Hepatocyte (in vitro differentiated cells): ENCODE results near the gene OXSM. TPM values are rescaled to one million over a fixed set of nuclear protein-coding genes. Genes with fewer than 3 reads are reported as not detected.

Source experiments
- DNase-seq: peaks from one replicate; pipeline ENCODE4 v3.0.0-alpha.2; 2016; ENCODE audit warnings: low spot score
- H2AFZ ChIP-seq: fragments of 200-600 bp; sonication (generic); 2 replicates; pipeline ENCODE4 v1.6.0; 2016; ENCODE audit warnings: antibody characterized with exemption, mild to moderate bottlenecking
- H3K27ac ChIP-seq: fragments of 200-600 bp; sonication (generic); 2 replicates; pipeline ENCODE4 v1.5.1; 2016; ENCODE audit warnings: mild to moderate bottlenecking
- H3K27me3 ChIP-seq: fragments of 200-600 bp; sonication (generic); 2 replicates; pipeline ENCODE4 v1.6.1; 2016
- H3K36me3 ChIP-seq: fragments of 200-600 bp; sonication (generic); replicated peaks from 2 replicates; pipeline ENCODE4 v1.5.1; 2016; ENCODE audit warnings: low read depth; ENCODE audit not compliant: insufficient read depth
- H3K4me1 ChIP-seq: fragments of 200-600 bp; sonication (generic); 2 replicates; pipeline ENCODE4 v1.5.1; 2016; ENCODE audit warnings: mild to moderate bottlenecking, moderate library complexity; ENCODE audit not compliant: insufficient read depth
- H3K4me2 ChIP-seq: fragments of 200-600 bp; sonication (generic); 2 replicates; pipeline ENCODE4 v1.6.0; 2016
- H3K4me3 ChIP-seq: fragments of 200-600 bp; sonication (generic); 2 replicates; pipeline ENCODE4 v1.5.1; 2016; ENCODE audit warnings: mild to moderate bottlenecking
- H3K79me2 ChIP-seq: fragments of 200-600 bp; sonication (generic); 2 replicates; pipeline ENCODE4 v1.6.0; 2017; ENCODE audit warnings: mild to moderate bottlenecking
- H3K9me2 ChIP-seq: fragments of 200-600 bp; sonication (generic); replicated peaks from 2 replicates; pipeline ENCODE4 v1.6.0; 2017; ENCODE audit warnings: mild to moderate bottlenecking; ENCODE audit not compliant: insufficient read depth
- H3K9me3 ChIP-seq: fragments of 200-600 bp; sonication (generic); 2 replicates; pipeline ENCODE4 v1.5.1; 2016; ENCODE audit warnings: low read depth, mild to moderate bottlenecking
- H4K20me1 ChIP-seq: fragments of 200-600 bp; sonication (generic); 2 replicates; pipeline ENCODE4 v1.6.0; 2016; ENCODE audit warnings: mild to moderate bottlenecking; ENCODE audit not compliant: insufficient read depth, poor library complexity, severe bottlenecking
- EZH2 ChIP-seq: fragments of 200-600 bp; sonication (generic); IDR thresholded peaks from 2 replicates; pipeline ENCODE4 v1.6.1; 2016; ENCODE audit warnings: antibody characterized with exemption, mild to moderate bottlenecking, borderline replicate concordance
- EZH2phosphoT487 ChIP-seq: fragments of 200-600 bp; sonication (generic); IDR thresholded peaks from one replicate; pipeline ENCODE4 v1.6.1; 2018; ENCODE audit warnings: antibody characterized with exemption, mild to moderate bottlenecking, low read depth, moderate library complexity; ENCODE audit not compliant: unreplicated experiment, severe bottlenecking
- WGBS: methylation state at CpG from one replicate; pipeline ENCODE4 v1.1.6; 2016; ENCODE audit warnings: low lambda C conversion rate; ENCODE audit errors: missing lambda C conversion rate; 5-methylcytosine and 5-hydroxymethylcytosine counted together
- polyA plus RNA-seq: library from polyadenylated mRNA; unstranded; fragments of >200 nt; fragmentation: Nextera tagmentation; extraction: Ambion mirVana; gene quantifications from 2 replicates; pipeline ENCODE4 v1.2.1, GENCODE V29; 2016
- total RNA-seq: library from RNA; depleted of rRNA; stranded (reverse); fragments of >200 nt; gene quantifications from 2 replicates; pipeline ENCODE4 v1.2.3, GENCODE V29; 2014
- TF ChIP-seq, protein P1 (sequence below): fragments of 200-600 bp; sonication (generic); IDR thresholded peaks from 2 replicates; pipeline ENCODE4 v1.5.1; 2016; ENCODE audit warnings: antibody characterized with exemption, mild to moderate bottlenecking; ENCODE audit not compliant: poor library complexity

OXSM gene
- total and polyA plus RNA-seq, 2 experiments from 2014 or later = 6.5 to 8.8 TPM

DNA sequence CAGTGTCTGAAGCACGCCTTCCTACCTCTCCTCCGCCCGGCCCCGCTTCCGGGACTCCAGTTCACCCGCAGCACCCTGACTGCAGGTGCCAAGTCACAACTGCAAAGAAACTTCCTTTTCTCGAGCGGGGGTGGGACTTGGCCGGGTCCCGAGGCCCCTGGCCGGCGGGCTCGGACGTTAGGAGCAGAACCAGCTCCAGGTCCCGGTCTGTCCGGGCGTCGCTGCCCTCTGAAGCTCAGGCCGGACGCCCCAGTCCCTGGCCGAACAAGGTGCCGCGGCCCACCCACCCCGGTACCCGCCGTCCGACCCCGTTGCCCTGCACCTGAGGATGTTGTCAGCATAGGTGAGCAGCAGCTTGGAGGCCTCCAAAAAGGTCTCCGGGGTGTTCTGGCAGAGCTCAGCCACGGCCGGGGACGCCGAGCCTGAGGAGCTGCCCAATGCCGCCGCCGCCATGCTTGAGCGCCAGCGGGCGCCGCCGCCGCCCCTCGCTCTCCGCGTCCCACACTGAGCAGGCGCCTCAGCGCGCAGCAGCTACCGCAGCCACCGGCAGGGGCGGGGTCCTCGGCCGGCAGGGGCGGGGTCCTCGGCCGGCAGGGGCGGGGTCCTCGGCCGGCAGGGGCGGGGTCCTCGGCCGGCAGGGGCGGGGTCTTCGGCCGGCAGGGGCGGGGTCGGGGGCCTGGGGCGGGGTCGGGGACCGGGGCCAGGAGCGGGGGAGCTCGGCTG, 6.8 kb upstream of the OXSM start, which contains the start of gene NGLY1:
NGLY1 (minus strand) TSS at position 506 of the 723 bp plus-strand sequence; CDS start at position 453, 53 bp downstream.
- DNase-seq = peak; percentile 93
- peak within 1 kb of the TSS; percentile 86 for H3K4me2 ChIP-seq
- H3K4me1 ChIP-seq = peaks cover 23% of the 10 kb centered on the region
- no peaks in the 10 kb centered on the region for H3K27me3 ChIP-seq
- H3K27ac ChIP-seq = peak within 1 kb of the TSS; percentile 89
- 1% methylated on average over 44 of the region's 72 CpGs for WGBS
- H4K20me1 ChIP-seq = peaks cover 6% of the 10 kb centered on the region
- TF ChIP-seq EZH2phosphoT487 = no peak
- TF ChIP-seq EZH2 = no peak
- TF ChIP-seq, protein P1, sequence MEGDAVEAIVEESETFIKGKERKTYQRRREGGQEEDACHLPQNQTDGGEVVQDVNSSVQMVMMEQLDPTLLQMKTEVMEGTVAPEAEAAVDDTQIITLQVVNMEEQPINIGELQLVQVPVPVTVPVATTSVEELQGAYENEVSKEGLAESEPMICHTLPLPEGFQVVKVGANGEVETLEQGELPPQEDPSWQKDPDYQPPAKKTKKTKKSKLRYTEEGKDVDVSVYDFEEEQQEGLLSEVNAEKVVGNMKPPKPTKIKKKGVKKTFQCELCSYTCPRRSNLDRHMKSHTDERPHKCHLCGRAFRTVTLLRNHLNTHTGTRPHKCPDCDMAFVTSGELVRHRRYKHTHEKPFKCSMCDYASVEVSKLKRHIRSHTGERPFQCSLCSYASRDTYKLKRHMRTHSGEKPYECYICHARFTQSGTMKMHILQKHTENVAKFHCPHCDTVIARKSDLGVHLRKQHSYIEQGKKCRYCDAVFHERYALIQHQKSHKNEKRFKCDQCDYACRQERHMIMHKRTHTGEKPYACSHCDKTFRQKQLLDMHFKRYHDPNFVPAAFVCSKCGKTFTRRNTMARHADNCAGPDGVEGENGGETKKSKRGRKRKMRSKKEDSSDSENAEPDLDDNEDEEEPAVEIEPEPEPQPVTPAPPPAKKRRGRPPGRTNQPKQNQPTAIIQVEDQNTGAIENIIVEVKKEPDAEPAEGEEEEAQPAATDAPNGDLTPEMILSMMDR = no peak
- H2AFZ ChIP-seq = peak within 1 kb of the TSS; percentile 100
- peaks cover 36% of the 10 kb centered on the region for H3K79me2 ChIP-seq
- no peaks in the 10 kb centered on the region for H3K9me3 ChIP-seq
- no peaks in the 10 kb centered on the region for H3K36me3 ChIP-seq
- H3K4me3 ChIP-seq = peak within 1 kb of the TSS; percentile 100
- no peaks in the 10 kb centered on the region for H3K9me2 ChIP-seq

DNA sequence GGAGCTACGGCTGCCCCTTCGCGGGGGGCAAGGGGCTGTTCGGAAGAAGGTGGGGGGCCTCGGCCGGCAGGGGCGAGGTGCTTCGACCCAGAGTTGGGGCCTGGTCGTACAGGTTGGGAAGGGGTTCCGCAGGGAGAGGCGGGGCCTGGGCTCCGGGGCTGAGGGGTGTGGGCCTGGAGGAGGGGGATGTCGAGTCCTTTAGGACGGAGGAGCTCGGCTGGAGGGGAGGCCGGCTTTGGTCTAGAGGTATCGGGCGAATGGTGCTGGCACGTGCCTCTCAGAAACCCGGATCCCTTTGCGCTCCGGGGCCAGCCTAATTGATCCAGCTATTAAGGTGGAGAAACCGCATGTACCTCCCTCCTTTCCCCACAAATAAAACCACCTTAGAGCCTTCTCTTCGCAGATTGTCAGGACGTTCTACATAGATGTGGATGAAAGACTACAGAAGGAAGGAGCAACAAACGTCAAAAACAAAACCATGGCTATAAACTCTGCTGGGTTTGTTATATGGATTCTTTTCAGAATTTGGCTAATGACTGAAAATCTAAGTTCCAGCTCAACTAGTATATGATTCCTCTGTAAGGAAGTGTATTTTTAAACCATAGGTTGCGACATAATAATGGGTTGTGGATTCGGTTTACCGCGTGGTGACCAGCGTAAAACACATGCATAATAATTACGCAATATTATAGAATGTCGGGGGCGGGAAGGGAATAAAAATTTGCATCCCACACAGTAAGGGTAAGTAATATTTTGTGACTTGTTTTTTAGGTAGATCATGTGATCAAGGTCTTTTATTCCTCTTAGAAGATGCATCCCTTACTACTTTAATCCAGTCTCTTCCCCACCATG, 6.0 kb upstream of the OXSM start:
- peak overlapping the region; percentile 85 for H3K4me3 ChIP-seq
- peak overlapping the region; percentile 100 for H2AFZ ChIP-seq
- peaks cover 36% of the 10 kb centered on the region for H3K79me2 ChIP-seq
- H3K27me3 ChIP-seq = no peaks in the 10 kb centered on the region
- H3K9me3 ChIP-seq = no peaks in the 10 kb centered on the region
- H4K20me1 ChIP-seq = peaks cover 6% of the 10 kb centered on the region
- peaks cover 27% of the 10 kb centered on the region for H3K4me1 ChIP-seq
- WGBS = 40% methylated on average over 20 of the region's 34 CpGs
- no peaks in the 10 kb centered on the region for H3K9me2 ChIP-seq
- no peaks in the 10 kb centered on the region for H3K36me3 ChIP-seq
- peak; percentile 60 for DNase-seq
- peak overlapping the region; percentile 69 for H3K27ac ChIP-seq
- H3K4me2 ChIP-seq = peak overlapping the region; percentile 78
- TF ChIP-seq EZH2 (no peak), EZH2phosphoT487 (no peak)
- TF ChIP-seq, protein P1 = no peak

DNA sequence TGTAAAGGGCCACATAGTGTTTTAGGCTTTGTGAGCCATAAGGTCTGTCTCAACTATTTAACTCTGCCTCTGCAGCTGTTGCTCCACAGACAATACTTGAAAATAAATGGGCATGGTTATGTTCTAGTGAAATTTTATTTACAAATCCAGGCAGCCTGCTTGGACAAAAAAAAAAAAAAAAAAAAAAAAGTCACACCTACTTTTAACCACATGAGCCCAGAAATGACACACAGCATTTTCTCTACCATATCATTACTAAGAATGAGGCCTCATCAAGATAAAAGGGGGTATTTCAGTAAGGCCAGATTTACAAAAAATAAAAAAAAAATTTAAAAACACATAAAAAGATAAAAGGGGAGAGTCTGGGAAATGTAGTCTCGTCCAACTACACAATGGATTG, 4.9 kb upstream of the OXSM start:
- Histone ChIP-seq H3K9me3 (no peaks in the 10 kb centered on the region), H3K27ac (no peak overlapping the region), H3K36me3 (no peaks in the 10 kb centered on the region), H3K4me2 (no peak overlapping the region), H3K4me1 (peaks cover 29% of the 10 kb centered on the region), H3K27me3 (no peaks in the 10 kb centered on the region), H3K4me3 (no peak overlapping the region), H4K20me1 (peaks cover 6% of the 10 kb centered on the region), H3K79me2 (peaks cover 27% of the 10 kb centered on the region), H2AFZ (no peak overlapping the region), H3K9me2 (no peaks in the 10 kb centered on the region)
- no peak for DNase-seq
- 100% methylated on average over 1 of the region's 1 CpG for WGBS
- no peak for TF ChIP-seq EZH2
- TF ChIP-seq, protein P1 = no peak
- TF ChIP-seq EZH2phosphoT487 = no peak
